Right lobe of liver (tissue), 6 donors: ENCODE data around the gene GRIP1. TPM values are rescaled to one million over a fixed set of nuclear protein-coding genes. Genes with fewer than 3 reads are reported as not detected.

Experiments
- ATAC-seq, 4 donors: fragments of 200-7000 bp; cut with Tn5 transposase; one replicate each; pipeline ENCODE4 v1.9.1; 2020; ENCODE audit warnings: mild to moderate bottlenecking in 4 of 4, moderate library complexity in 4 of 4
- DNase-seq, 3 donors: peaks; one replicate each; pipeline ENCODE4 v3.0.0-alpha.2; 2020
- H3K27ac ChIP-seq, 3 donors: fragments of 200-600 bp; one replicate each; pipeline ENCODE4 v1.8.0; 2022
- H3K27me3 ChIP-seq, 2 donors: fragments of 200-600 bp; one replicate each; pipeline ENCODE4 v1.8.0; 2022
- H3K36me3 ChIP-seq, 4 donors: fragments of 200-600 bp; sonication (generic) in 1 of 4; one replicate each; pipeline versions ENCODE4 v1.5.1 to v1.8.0; 2017 to 2022; ENCODE audit warnings: control low read depth in 1 of 4
- H3K4me1 ChIP-seq, 4 donors: fragments of 200-600 bp; sonication (generic) in 1 of 4; one replicate each; pipeline versions ENCODE4 v1.5.1 to v1.8.0; 2017 to 2022; ENCODE audit warnings: control low read depth in 1 of 4
- H3K4me3 ChIP-seq, 3 donors: fragments of 200-600 bp; one replicate each; pipeline ENCODE4 v1.8.0; 2022
- H3K9me3 ChIP-seq, 4 donors: fragments of 200-600 bp; sonication (generic) in 1 of 4; one replicate each; pipeline versions ENCODE4 v1.5.1 to v1.8.0; 2017 to 2022; ENCODE audit warnings: control low read depth in 1 of 4
- CTCF ChIP-seq, 4 donors: fragments of 200-600 bp in 3 of 4; fragments of 450-650 bp in 1 of 4; IDR thresholded peaks; one replicate each; pipeline versions ENCODE4 v1.5.1 to v1.8.0; 2016 to 2022; ENCODE audit warnings: antibody characterized with exemption in 4 of 4, mild to moderate bottlenecking in 2 of 4
- POLR2A ChIP-seq: fragments of 450-650 bp; IDR thresholded peaks from one replicate; pipeline ENCODE4 v1.6.1; 2017; ENCODE audit warnings: antibody characterized with exemption, mild to moderate bottlenecking
- WGBS: methylation state at CpG from one replicate; pipeline ENCODE4 v1.1.6; 2018; ENCODE audit warnings: low coverage, low lambda C conversion rate; ENCODE audit not compliant: insufficient coverage; ENCODE audit errors: missing lambda C conversion rate; 5-methylcytosine and 5-hydroxymethylcytosine counted together
- intact Hi-C, 2 donors: fragments of 100-400 bp; cut with DNase I; formaldehyde crosslinking; loops; one replicate each; pipeline versions ENCODE4 v1.11.2 to v1.14.1; 2022
- total RNA-seq, 6 experiments: library from RNA; depleted of rRNA in 2 of 6; stranded (reverse); fragments of >200 nt in 2 of 6; fragmentation: NEBNext Ultra II Directional in 3 of 6; extraction: Animal tissue kit (Norgen Biotek cat#: 25700) in 3 of 6; gene quantifications; one replicate each; pipeline versions ENCODE4 v1.1.0 to v1.2.4, GENCODE V29; 2016 to 2023
- donor health status: DM: no; HTN: yes; CAD: no.
- donor health status: DM: no; HTN: no; CAD: no.
- donor health status: DM: no; HTN: no; CAD: no.
- donor health status: DM: no; HTN: yes; CAD: no.
- donor health status: DM: no; HTN: yes; CAD: no.

The GRIP1 gene
- total RNA-seq, 6 experiments from 2014 or later: 0.22 to 0.78 (median 0.26) TPM; not detected in 3

GRCh38 chr12:66438601-66439000 lies 240.3 kb downstream of the GRIP1 start:
- Histone ChIP-seq H3K27ac (no peak overlapping the region), H3K27me3 (no peaks in the 10 kb centered on the region), H3K9me3 (no peaks in the 10 kb centered on the region), H3K4me3 (no peak overlapping the region), H3K36me3 (no peaks in the 10 kb centered on the region), H3K4me1 (peaks cover 0 to 2% (median 0%) of the 10 kb centered on the region in 4 donors)
- DNase-seq (no peak), ATAC-seq (no peak)
- 75% methylated on average over 1 of the region's 1 CpG for WGBS
- TF ChIP-seq POLR2A (no peak), CTCF (IDR thresholded peaks at IDR 0.05) (no peak)
- intact Hi-C loops: no loop called here

- H3K36me3 ChIP-seq: no peaks in the 10 kb centered on the region
- H3K27me3 ChIP-seq: no peaks in the 10 kb centered on the region
- no peak overlapping the region for H3K4me3 ChIP-seq
- DNase-seq (no peak), ATAC-seq (no peak)
- 66% methylated on average over 4 of the region's 4 CpGs for WGBS
- H3K9me3 ChIP-seq: no peaks in the 10 kb centered on the region
- H3K27ac ChIP-seq: no peak overlapping the region
- intact Hi-C loops: no loop called here
- TF ChIP-seq CTCF (IDR thresholded peaks at IDR 0.05): no peak
- no peak for TF ChIP-seq POLR2A
- no peaks in the 10 kb centered on the region for H3K4me1 ChIP-seq
These were observed 248.8 kb downstream of the GRIP1 start for GRCh38 chr12:66430106-66430505.

- no peak for TF ChIP-seq POLR2A
- TF ChIP-seq CTCF (IDR thresholded peaks at IDR 0.05): no peak
- 68% methylated on average over 5 of the region's 5 CpGs for WGBS
These were observed 250.0 kb downstream of the GRIP1 start for GRCh38 chr12:66428870-66429269.

GRCh38 chr12:66428261-66428660 lies 250.6 kb downstream of the GRIP1 start:
- DNase-seq (no peak), ATAC-seq (no peak)
- no peaks in the 10 kb centered on the region for H3K4me1 ChIP-seq
- H3K27me3 ChIP-seq: no peaks in the 10 kb centered on the region
- no peaks in the 10 kb centered on the region for H3K36me3 ChIP-seq
- intact Hi-C loops: no loop called here
- no peak for TF ChIP-seq POLR2A
- no peak for TF ChIP-seq CTCF (IDR thresholded peaks at IDR 0.05)
- H3K9me3 ChIP-seq: no peaks in the 10 kb centered on the region
- no peak overlapping the region for H3K27ac ChIP-seq
- no peak overlapping the region for H3K4me3 ChIP-seq

More at GRCh38 chr12:66428870-66429269, 250.0 kb downstream of the GRIP1 start:
- Histone ChIP-seq H3K4me1 (no peaks in the 10 kb centered on the region), H3K27me3 (no peaks in the 10 kb centered on the region), H3K4me3 (no peak overlapping the region), H3K9me3 (no peaks in the 10 kb centered on the region), H3K36me3 (no peaks in the 10 kb centered on the region), H3K27ac (no peak overlapping the region)
- no peak for DNase-seq
- ATAC-seq: no peak
- intact Hi-C loops: no loop called here

- Histone ChIP-seq H3K27ac (no peak overlapping the region), H3K27me3 (no peaks in the 10 kb centered on the region), H3K9me3 (no peaks in the 10 kb centered on the region), H3K4me1 (no peaks in the 10 kb centered on the region), H3K4me3 (no peak overlapping the region), H3K36me3 (no peaks in the 10 kb centered on the region)
- intact Hi-C loops: no loop called here
- WGBS: 49% methylated on average over 2 of the region's 2 CpGs
- ATAC-seq (no peak), DNase-seq (no peak)
- TF ChIP-seq POLR2A (no peak), CTCF (IDR thresholded peaks at IDR 0.05) (no peak)
These were observed 252.2 kb downstream of the GRIP1 start for GRCh38 chr12:66426696-66427095.
